HL-60 (cell line): Measurements from ENCODE around the gene PCNX2.

ENCODE experiments used
- POLR2AphosphoS5 ChIP-seq: IDR thresholded peaks from 2 replicates; pipeline ENCODE4 v1.6.1; 2012; ENCODE audit warnings: low read depth
- TF ChIP-seq, protein P1 (sequence below): IDR thresholded peaks from 2 replicates; pipeline ENCODE4 v1.6.1; 2012; ENCODE audit warnings: low read depth; ENCODE audit not compliant: insufficient replicate concordance

DNA sequence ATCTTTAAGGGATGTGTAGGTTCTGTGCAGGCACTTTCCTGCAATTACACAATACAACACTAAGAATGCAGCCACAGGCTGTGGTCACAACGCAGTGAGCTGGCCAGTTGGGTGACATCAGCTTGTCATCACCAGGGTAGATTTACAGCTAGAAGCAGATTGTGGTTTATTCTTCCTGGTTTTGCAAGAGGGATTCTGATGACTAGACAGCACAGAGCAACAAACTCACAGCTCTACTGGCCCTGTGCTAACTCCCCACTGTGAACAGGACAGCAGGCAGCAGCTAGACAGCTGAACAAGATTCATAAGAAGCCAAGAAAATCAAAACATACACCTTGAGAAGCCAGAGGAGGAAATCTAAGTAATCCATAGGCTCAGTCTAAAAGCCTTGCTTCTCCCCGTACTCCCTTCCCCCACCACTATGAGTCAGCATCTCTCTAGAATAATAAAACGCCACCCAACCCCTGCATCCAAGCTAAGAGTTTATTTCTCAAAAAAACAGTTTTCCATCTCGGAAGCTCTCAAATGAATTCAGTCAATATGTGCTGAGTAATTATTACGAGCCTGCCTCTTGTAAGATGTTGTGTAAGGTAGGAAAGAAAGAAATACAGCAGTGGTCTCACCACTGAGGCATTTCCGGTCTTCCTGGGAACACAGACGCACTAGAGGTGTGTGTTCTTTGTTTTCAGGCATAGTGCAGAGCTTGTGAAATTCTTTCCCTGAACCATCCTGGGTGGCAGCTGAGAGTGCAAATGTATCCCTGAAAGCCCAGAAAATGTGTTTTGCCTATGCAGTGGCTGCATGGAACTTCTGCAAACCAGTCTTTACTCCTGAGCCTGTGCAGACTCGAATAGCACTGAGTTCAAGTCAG lies 182.3 kb downstream of the PCNX2 start:
- TF ChIP-seq POLR2AphosphoS5 = peak; percentile 86
- TF ChIP-seq, protein P1, sequence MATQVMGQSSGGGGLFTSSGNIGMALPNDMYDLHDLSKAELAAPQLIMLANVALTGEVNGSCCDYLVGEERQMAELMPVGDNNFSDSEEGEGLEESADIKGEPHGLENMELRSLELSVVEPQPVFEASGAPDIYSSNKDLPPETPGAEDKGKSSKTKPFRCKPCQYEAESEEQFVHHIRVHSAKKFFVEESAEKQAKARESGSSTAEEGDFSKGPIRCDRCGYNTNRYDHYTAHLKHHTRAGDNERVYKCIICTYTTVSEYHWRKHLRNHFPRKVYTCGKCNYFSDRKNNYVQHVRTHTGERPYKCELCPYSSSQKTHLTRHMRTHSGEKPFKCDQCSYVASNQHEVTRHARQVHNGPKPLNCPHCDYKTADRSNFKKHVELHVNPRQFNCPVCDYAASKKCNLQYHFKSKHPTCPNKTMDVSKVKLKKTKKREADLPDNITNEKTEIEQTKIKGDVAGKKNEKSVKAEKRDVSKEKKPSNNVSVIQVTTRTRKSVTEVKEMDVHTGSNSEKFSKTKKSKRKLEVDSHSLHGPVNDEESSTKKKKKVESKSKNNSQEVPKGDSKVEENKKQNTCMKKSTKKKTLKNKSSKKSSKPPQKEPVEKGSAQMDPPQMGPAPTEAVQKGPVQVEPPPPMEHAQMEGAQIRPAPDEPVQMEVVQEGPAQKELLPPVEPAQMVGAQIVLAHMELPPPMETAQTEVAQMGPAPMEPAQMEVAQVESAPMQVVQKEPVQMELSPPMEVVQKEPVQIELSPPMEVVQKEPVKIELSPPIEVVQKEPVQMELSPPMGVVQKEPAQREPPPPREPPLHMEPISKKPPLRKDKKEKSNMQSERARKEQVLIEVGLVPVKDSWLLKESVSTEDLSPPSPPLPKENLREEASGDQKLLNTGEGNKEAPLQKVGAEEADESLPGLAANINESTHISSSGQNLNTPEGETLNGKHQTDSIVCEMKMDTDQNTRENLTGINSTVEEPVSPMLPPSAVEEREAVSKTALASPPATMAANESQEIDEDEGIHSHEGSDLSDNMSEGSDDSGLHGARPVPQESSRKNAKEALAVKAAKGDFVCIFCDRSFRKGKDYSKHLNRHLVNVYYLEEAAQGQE = no peak
